ENCODE measurements around the gene RGPD8.
"Not testable (repeated sequence)": the region's sequence is repeated elsewhere in the genome, so short reads cannot be mapped to it uniquely, and the experiment has no call there.

Gene RGPD8

DNA sequence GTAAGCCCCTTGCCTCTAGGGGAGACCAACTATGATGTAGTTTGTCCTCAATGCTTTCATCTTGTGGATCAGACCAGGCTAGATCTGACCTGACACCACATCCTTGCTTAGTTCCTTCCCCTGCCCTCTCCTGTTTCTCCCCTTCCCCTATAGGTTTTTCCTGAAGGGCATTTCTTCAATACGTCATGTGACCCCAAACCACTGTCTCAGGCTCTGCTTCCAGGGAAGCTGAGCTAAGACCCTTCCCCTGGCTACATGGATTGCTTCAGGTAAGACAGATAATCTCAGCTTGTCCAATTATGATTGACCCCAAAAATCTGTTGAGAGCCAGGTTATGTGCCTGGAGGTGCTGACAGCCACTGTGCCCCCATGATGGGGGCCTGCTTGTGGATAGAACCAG lies 25.9 kb upstream of the RGPD8 start:
- CTCF ChIA-PET, result no interaction called here
- POLR2A ChIA-PET (ENCODE audit: low non-redundant PET), result no interaction called here
- TF ChIP-seq, protein P1, sequence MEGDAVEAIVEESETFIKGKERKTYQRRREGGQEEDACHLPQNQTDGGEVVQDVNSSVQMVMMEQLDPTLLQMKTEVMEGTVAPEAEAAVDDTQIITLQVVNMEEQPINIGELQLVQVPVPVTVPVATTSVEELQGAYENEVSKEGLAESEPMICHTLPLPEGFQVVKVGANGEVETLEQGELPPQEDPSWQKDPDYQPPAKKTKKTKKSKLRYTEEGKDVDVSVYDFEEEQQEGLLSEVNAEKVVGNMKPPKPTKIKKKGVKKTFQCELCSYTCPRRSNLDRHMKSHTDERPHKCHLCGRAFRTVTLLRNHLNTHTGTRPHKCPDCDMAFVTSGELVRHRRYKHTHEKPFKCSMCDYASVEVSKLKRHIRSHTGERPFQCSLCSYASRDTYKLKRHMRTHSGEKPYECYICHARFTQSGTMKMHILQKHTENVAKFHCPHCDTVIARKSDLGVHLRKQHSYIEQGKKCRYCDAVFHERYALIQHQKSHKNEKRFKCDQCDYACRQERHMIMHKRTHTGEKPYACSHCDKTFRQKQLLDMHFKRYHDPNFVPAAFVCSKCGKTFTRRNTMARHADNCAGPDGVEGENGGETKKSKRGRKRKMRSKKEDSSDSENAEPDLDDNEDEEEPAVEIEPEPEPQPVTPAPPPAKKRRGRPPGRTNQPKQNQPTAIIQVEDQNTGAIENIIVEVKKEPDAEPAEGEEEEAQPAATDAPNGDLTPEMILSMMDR (conservative IDR thresholded peaks at IDR 0.05; ENCODE audit: low read depth), result no peak
- DNase-seq (ENCODE audit: low spot score), result no peak
- no peak overlapping the region for H3K27ac ChIP-seq

DNA sequence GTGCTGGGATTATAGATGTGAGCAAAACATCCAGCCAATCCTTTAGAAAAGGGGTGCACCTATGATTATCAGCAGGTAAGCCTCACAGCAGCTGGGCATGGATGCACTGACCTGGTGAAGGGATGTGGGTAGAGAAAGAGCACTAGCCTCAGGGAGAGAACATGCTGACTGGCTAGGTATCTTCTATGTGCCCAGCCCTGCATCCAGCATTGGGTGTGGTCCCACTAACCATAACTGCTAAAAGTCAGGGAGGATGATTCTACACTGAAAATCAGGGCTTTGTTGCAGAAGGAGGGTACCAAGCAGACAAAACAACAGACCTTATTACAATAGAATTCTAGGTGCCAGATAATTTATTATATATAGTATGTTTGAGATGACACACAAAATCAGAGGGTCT lies 21.1 kb upstream of the RGPD8 start:
- TF ChIP-seq, protein P1 (conservative IDR thresholded peaks at IDR 0.05; ENCODE audit: low read depth), result no peak
- no peak for DNase-seq (ENCODE audit: low spot score)
- ChIA-PET CTCF (no interaction called here), POLR2A (ENCODE audit: low non-redundant PET) (no interaction called here)
- no peak overlapping the region for H3K27ac ChIP-seq

DNA sequence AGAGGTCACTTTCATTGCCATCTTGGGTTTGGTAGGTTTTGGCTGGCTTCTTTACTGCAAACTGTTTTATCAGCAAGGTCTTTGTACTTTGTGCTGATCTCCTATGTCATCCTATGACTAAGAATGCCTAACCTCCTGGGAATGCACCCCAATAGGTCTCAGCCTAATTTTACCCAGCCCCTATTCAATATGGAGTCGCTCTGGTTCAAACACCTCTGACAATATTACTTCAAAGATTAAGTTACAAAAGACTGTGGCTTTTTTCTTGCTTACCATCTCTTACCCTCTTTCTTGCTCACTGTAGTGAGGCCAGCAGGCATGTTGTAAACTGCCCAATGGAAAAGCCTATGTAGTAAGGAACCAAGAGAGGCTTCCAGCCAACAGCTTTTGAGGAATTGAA lies 17.9 kb upstream of the RGPD8 start:
- POLR2A ChIA-PET (ENCODE audit: low non-redundant PET), result no interaction called here
- CTCF ChIA-PET, result no interaction called here

DNA sequence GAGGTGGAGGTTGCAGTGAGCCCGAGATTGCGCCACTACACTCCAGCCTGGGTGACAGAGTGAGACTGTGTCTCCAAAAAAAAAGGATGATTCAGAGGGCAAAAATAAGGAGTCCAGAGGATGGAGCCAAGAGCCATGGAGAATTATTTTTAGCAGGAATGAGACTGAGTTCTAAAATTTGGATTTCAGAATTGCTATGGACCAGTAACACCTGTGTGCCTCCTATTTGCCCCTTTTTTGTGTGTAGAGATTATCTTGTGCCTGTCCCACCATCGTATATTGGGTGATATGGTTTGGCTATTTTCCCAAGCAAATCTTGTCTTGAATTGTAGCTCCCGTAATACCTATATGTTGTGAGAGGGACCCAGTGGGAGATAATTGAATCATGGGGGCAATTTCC lies 16.4 kb upstream of the RGPD8 start:
- ChIA-PET CTCF (no interaction called here), POLR2A (ENCODE audit: low non-redundant PET) (no interaction called here)
- TF ChIP-seq, protein P1 (conservative IDR thresholded peaks at IDR 0.05; ENCODE audit: low read depth), result no peak

More for the DNA sequence above, 17.9 kb upstream of the RGPD8 start:
- no peak for DNase-seq (ENCODE audit: low spot score)
- TF ChIP-seq, protein P1 (conservative IDR thresholded peaks at IDR 0.05; ENCODE audit: low read depth), result no peak
- H3K27ac ChIP-seq, result no peak overlapping the region

DNA sequence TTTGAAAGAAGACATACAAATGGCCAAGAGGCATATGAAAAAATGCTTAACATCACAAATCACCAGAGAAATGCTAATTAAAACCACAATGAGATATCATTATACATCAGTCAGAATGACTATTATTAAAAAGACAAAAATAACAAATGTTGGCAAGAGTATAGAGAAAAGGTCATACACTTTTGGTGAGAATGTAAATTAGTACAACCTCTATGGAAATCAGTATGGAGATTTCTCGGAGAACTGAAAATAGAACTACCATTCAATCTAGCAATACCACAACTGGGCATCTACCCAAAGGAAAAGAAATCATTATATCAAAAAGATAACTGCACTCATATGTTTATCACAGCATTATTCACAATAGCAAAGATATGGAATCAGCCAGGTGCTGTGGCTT lies 10.8 kb upstream of the RGPD8 start:
- POLR2A ChIA-PET (ENCODE audit: low non-redundant PET); H3K27ac ChIP-seq; DNase-seq (ENCODE audit: low spot score); CTCF ChIA-PET: not testable (repeated sequence)

More for the DNA sequence above, 16.4 kb upstream of the RGPD8 start:
- DNase-seq (ENCODE audit: low spot score), result no peak
- H3K27ac ChIP-seq, result no peak overlapping the region

DNA sequence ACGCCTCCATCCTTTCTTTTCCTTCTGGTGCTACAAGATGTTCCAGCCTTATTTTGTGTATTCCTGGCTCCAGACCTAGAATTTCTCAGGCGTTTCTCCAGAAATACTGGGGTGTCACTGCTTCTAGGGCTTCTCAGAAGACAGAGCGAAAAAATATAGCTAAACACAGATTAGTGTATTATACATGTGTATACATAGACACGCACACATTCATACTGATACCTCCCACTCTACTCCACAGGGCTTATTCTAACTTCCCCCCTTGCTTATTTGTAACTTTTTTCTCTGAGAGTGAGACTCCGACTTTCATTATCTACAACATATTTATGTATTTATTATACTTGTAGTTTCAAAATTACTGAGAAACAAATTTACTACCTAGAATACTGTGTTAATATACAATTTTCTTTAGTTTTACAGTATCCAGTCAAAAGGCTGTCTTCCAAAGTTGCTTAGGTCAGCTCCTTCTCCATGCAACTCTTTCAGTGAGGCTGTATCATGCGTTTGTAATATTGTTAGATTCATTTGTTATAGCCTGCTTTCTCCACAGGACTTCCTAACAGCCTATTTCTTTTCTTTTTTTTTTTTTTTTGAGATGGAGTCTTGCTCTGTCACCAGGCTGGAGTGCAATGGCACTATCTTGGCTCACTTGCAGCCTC lies 5.3 kb upstream of the RGPD8 start:
- H3K27ac ChIP-seq; CTCF ChIA-PET; DNase-seq (ENCODE audit: low spot score); POLR2A ChIA-PET (ENCODE audit: low non-redundant PET): not testable (repeated sequence)

DNA sequence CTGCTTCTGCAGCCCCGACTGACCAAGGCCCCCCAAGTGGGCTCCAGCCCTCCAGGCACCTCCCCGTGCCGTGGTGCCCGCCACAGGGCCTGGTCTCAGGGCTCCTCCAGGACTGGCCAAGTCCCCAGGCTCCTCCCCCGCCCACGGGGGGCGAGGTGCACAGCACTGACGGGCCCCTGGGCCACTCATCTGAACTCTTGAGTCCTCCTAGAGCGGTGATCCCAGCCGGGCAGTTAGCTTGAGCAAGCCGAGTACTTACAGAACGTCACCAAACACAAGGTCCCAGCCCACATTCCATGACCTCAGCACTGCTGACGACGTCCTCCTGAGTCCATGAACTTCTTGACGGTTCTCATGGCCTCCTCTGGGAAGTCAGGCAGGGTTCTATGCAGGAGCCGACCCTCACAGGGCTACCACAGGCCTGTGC lies 4.0 kb upstream of the RGPD8 start:
- H3K27ac ChIP-seq; POLR2A ChIA-PET (ENCODE audit: low non-redundant PET); CTCF ChIA-PET; DNase-seq (ENCODE audit: low spot score): not testable (repeated sequence)

DNA sequence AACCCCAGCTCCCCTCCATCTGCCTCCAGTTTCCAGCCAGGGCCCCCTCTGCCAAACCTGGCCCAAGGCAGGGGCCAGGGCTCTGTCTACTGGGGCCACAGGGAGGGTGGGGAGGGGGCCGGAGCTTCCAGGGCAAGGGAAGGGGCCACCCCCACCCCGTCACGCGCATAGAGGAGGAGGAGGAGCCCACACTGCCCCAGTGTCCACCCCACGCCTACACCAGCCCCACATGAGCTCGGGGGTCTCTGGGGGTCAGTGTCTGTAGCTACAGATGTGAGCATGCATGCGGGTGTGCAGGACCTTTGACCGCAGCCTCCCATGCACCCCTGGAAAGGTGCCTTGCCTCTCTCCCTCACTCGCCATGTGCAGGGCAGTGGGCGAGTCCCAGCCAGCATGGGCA lies 3.5 kb upstream of the RGPD8 start:
- DNase-seq (ENCODE audit: low spot score); H3K27ac ChIP-seq; POLR2A ChIA-PET (ENCODE audit: low non-redundant PET); CTCF ChIA-PET: not testable (repeated sequence)

DNA sequence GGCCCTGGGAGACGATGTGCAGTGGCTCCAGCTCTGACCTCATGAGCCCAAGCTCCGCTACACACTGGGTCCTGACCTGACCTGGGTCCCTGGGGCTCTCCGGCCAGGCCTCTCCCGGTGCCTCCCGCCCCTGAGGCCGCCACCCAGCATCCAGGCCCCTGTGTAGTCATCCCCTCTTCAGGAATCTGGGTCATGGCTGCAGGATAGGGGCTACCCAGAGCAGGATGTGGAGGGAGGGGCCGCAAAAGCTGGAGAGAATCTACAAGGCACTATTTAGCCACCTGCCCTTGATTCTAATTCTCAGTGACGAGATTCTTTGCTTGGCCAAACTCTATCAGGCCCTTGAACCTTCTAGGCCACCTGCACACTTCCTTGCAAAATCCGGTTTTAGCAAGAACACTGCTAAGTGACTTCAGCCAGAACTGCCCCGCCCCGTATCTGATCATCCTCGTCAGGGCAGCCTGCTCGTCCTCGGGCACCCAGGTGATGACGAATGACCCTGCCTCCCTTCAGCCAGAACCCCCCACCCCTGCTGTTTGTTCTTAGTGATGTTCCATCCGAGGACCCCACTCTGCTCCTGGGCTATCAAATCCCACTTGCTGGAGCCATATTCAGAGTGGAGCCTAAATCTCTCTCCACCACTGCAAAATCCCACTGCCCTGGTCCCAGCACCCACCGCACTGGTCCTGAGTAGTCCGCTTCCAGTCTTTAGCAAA lies 2.4 kb upstream of the RGPD8 start:
- POLR2A ChIA-PET (ENCODE audit: low non-redundant PET); H3K27ac ChIP-seq; CTCF ChIA-PET; DNase-seq (ENCODE audit: low spot score): not testable (repeated sequence)

DNA sequence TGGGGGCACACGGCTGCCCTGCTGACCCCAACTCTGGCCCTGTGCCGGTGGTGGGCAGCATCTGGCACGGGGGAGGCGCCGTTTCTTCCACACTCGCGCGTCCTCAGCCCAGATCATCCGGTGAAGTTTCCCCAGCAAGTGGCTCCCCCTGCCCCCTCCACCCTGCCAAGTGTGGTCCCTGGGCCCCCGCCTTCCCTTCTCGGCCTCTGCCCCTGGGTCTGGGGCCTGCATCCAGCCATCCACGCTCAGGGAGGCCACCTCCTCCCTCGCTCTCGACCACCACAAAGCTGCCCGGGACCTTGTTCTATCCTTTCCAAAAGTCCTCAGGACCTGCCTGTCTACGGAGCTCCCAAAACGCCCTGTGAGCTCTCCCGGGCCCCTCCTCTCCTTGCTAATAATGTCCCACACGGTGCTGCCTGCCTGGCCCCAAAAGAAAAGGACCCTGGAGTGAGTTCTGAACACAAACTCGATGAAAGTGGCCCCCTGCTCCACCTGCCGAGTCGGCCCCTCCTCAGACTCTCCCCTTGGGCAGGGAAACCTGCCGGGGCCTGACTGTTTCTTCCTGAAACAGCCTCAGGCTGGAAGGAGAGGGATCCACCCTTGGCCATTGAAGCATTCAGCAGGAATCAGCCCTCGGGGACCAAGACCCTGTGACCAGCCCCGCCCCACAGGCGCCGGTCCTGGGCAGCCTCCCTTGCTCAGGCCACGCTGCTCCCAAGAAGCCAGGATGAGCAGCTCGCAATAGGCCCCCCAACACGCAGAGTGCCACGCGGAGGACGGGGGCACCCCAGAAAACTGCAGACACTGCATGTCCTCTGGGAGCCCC lies 1.7 kb upstream of the RGPD8 start:
- CTCF ChIA-PET, result interaction anchor here (1.0 kb wide), 1 partner anchor 313 kb away, joined by 7 read pairs; no protein-coding TSS in a partner anchor
- POLR2A ChIA-PET (ENCODE audit: low non-redundant PET); H3K27ac ChIP-seq; DNase-seq (ENCODE audit: low spot score): not testable (repeated sequence)
